GM23248 (cell line): ENCODE measurements around the gene NT5DC3. TPM values are rescaled to one million over a fixed set of nuclear protein-coding genes. Genes with fewer than 3 reads are reported as not detected.
A peak's percentile ranks its signal among the peaks of the same experiment; 100 is the strongest.

ENCODE experiments used
- DNase-seq: peaks from one replicate; pipeline ENCODE4 v3.0.0-alpha.2; 2015
- H2AFZ ChIP-seq: fragments of 200-600 bp; sonication (generic); 2 replicates; pipeline ENCODE4 v1.6.1; 2016; ENCODE audit warnings: antibody characterized with exemption
- H3F3A ChIP-seq: fragments of 200-600 bp; sonication (generic); 2 replicates; pipeline ENCODE4 v1.6.1; 2016; ENCODE audit warnings: mild to moderate bottlenecking, antibody characterized with exemption, mixed run types; ENCODE audit not compliant: insufficient read depth
- H3K27ac ChIP-seq: fragments of 200-600 bp; sonication (generic); 2 replicates; pipeline ENCODE4 v1.5.1; 2016; ENCODE audit warnings: mild to moderate bottlenecking
- H3K27me3 ChIP-seq: fragments of 200-600 bp; sonication (generic); replicated peaks from 2 replicates; pipeline ENCODE4 v1.6.1; 2016; ENCODE audit warnings: mild to moderate bottlenecking; ENCODE audit not compliant: insufficient read depth
- H3K36me3 ChIP-seq: fragments of 200-600 bp; sonication (generic); 2 replicates; pipeline ENCODE4 v1.6.1; 2016; ENCODE audit warnings: low read depth, mild to moderate bottlenecking
- H3K4me1 ChIP-seq: fragments of 200-600 bp; sonication (generic); 2 replicates; pipeline ENCODE4 v1.6.1; 2016; ENCODE audit warnings: mild to moderate bottlenecking; ENCODE audit not compliant: insufficient read depth
- H3K4me2 ChIP-seq: fragments of 200-600 bp; sonication (generic); one replicate; pipeline ENCODE4 v1.6.1; 2016; ENCODE audit warnings: mild to moderate bottlenecking; ENCODE audit not compliant: unreplicated experiment
- H3K4me3 ChIP-seq: fragments of 200-600 bp; sonication (generic); 2 replicates; pipeline ENCODE4 v1.5.1; 2016; ENCODE audit warnings: mild to moderate bottlenecking
- H3K79me2 ChIP-seq: fragments of 200-600 bp; sonication (generic); 2 replicates; pipeline ENCODE4 v1.6.1; 2016; ENCODE audit warnings: mild to moderate bottlenecking; ENCODE audit not compliant: insufficient read depth
- H3K9ac ChIP-seq: fragments of 200-600 bp; sonication (generic); 2 replicates; pipeline ENCODE4 v1.6.1; 2016; ENCODE audit warnings: mild to moderate bottlenecking
- H3K9me2 ChIP-seq: fragments of 200-600 bp; sonication (generic); 2 replicates; pipeline ENCODE4 v1.6.1; 2016; ENCODE audit warnings: mixed run types, mild to moderate bottlenecking, moderate library complexity; ENCODE audit not compliant: insufficient read depth
- H3K9me3 ChIP-seq: fragments of 200-600 bp; sonication (generic); one replicate; pipeline ENCODE4 v1.6.1; 2017; ENCODE audit warnings: low read depth
- H4K20me1 ChIP-seq: fragments of 200-600 bp; sonication (generic); 2 replicates; pipeline ENCODE4 v1.6.0; 2016; ENCODE audit not compliant: insufficient read depth
- EZH2 ChIP-seq: fragments of 200-600 bp; sonication (generic); IDR thresholded peaks from 2 replicates; pipeline ENCODE4 v1.6.1; 2018; ENCODE audit warnings: antibody characterized with exemption, mild to moderate bottlenecking; ENCODE audit not compliant: insufficient read depth, poor library complexity, severe bottlenecking
- EZH2phosphoT487 ChIP-seq: fragments of 200-600 bp; sonication (generic); IDR thresholded peaks from 2 replicates; pipeline ENCODE4 v1.6.1; 2018; ENCODE audit warnings: antibody characterized with exemption, moderate library complexity, mild to moderate bottlenecking, low read depth; ENCODE audit not compliant: insufficient read depth
- WGBS, 2 experiments: methylation state at CpG; one replicate each; pipeline ENCODE4 v1.1.6; 2015 to 2017; ENCODE audit warnings: low lambda C conversion rate in 2 of 2, low coverage in 1 of 2; ENCODE audit errors: missing lambda C conversion rate in 2 of 2; 5-methylcytosine and 5-hydroxymethylcytosine counted together
- in situ Hi-C: fragments of 300-500 bp; cut with MboI; formaldehyde crosslinking; loops from 2 replicates; pipeline ENCODE4 v1.15.0; 2020
- polyA plus RNA-seq: library from polyadenylated mRNA; unstranded; fragments of >200 nt; fragmentation: Nextera tagmentation; extraction: Ambion mirVana; gene quantifications from 2 replicates; pipeline ENCODE4 v1.2.1, GENCODE V29; 2016
- total RNA-seq: library from RNA; depleted of rRNA; stranded (reverse); fragments of >200 nt; shearing (Covaris generic); gene quantifications from 2 replicates; pipeline ENCODE4 v1.2.3, GENCODE V29; 2014

The NT5DC3 gene
- total and polyA plus RNA-seq, 2 experiments from 2014 or later: 3.4 to 5.2 TPM

- H3K79me2 ChIP-seq: no peaks in the 10 kb centered on the region
- peak overlapping the region; percentile 83 for H2AFZ ChIP-seq
- H3K27me3 ChIP-seq: no peaks in the 10 kb centered on the region
- in situ Hi-C loops: no loop called here
- peak overlapping the region; percentile 7 for H3K4me2 ChIP-seq
- H3K4me3 ChIP-seq: peak overlapping the region; percentile 4; the same call in 1 of the 2 replicates
- TF ChIP-seq EZH2phosphoT487 (no peak), EZH2 (no peak)
- 22 to 23% methylated on average over 10 of the region's 10 CpGs for WGBS, 2 experiments
- peak overlapping the region; percentile 43 for H3K9ac ChIP-seq
- peaks cover 21% of the 10 kb centered on the region for H3K4me1 ChIP-seq
- H3K9me2 ChIP-seq: no peaks in the 10 kb centered on the region
- H4K20me1 ChIP-seq: no peaks in the 10 kb centered on the region
- peak; percentile 97 for DNase-seq
- H3K9me3 ChIP-seq: no peaks in the 10 kb centered on the region
- H3K36me3 ChIP-seq: no peaks in the 10 kb centered on the region
- H3K27ac ChIP-seq: peak overlapping the region; percentile 58
- H3F3A ChIP-seq: peaks cover 8% of the 10 kb centered on the region; the same call in 1 of the 2 replicates
These were observed 18.0 kb upstream of the NT5DC3 start for GRCh38 chr12:103858953-103859601.

GRCh38 chr12:103858335-103858734 is 17.3 kb upstream of the NT5DC3 start:
- H3K9me2 ChIP-seq: no peaks in the 10 kb centered on the region
- H3K4me3 ChIP-seq: no peak overlapping the region
- H3K4me1 ChIP-seq: peaks cover 21% of the 10 kb centered on the region
- no peak for DNase-seq
- H3K9me3 ChIP-seq: no peaks in the 10 kb centered on the region
- H3F3A ChIP-seq: peaks cover 8% of the 10 kb centered on the region; the same call in 1 of the 2 replicates
- no peaks in the 10 kb centered on the region for H3K79me2 ChIP-seq
- 97 to 99% methylated on average over 8 of the region's 8 CpGs for WGBS, 2 experiments
- H3K27me3 ChIP-seq: no peaks in the 10 kb centered on the region
- no peaks in the 10 kb centered on the region for H4K20me1 ChIP-seq
- H3K36me3 ChIP-seq: no peaks in the 10 kb centered on the region
- peak overlapping the region; percentile 83; the same call in 1 of the 2 replicates for H2AFZ ChIP-seq
- no peak overlapping the region for H3K9ac ChIP-seq
- no peak overlapping the region for H3K27ac ChIP-seq
- TF ChIP-seq EZH2phosphoT487: no peak
- no peak for TF ChIP-seq EZH2
- H3K4me2 ChIP-seq: no peak overlapping the region
- in situ Hi-C loops: no loop called here

GRCh38 chr12:103857164-103857563 is 16.1 kb upstream of the NT5DC3 start:
- Histone ChIP-seq H3K9me2 (no peaks in the 10 kb centered on the region), H4K20me1 (no peaks in the 10 kb centered on the region), H3K4me3 (no peak overlapping the region), H3K9ac (no peak overlapping the region), H3K4me2 (no peak overlapping the region), H3K27ac (no peak overlapping the region), H3K9me3 (no peaks in the 10 kb centered on the region), H3K36me3 (no peaks in the 10 kb centered on the region), H3K79me2 (no peaks in the 10 kb centered on the region), H2AFZ (no peak overlapping the region), H3K27me3 (no peaks in the 10 kb centered on the region), H3F3A (peaks cover 8% of the 10 kb centered on the region; the same call in 1 of the 2 replicates), H3K4me1 (peaks cover 21% of the 10 kb centered on the region)
- in situ Hi-C loops: no loop called here
- TF ChIP-seq EZH2: no peak
- no peak for TF ChIP-seq EZH2phosphoT487
- 84 to 91% methylated on average over 2 of the region's 2 CpGs for WGBS, 2 experiments
- no peak for DNase-seq

DNA sequence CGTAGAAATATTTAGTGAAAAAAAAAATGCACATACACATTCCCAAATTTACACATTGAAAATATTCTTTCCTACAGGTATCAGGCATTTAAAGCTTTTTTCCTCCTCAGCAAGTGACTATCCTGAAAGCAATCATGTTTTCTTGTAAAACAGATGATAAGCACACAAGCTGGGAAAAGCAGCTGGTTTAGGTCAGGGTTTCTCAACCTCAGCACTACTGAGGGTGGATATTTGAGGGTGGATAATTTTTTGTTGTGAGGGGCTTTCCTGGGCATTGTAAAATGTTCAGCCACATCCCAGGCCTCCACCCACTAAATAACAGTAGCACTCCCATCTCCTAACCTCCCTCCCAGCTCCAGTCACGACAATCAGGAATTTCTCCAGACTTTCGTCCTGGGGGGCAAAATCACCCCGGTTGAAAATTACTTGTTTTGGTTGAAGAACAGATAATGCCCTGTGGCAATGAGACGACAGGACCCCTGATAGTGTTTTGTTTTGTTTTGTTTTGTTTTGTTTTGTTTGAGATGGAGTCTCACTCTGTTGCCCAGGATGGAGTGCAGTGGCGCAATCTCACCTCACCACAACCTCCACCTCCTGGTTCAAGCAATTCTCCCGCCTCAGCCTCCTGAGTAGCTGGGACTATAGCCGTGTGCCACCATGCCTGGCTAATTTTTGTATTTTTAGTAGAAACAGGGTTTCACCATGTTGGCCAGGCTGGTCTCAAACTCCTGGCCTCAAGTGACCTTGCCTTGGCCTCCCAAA is 15.0 kb upstream of the NT5DC3 start:
- Histone ChIP-seq H3K36me3 (no peaks in the 10 kb centered on the region), H2AFZ (no peak overlapping the region), H3K4me2 (no peak overlapping the region), H3K27ac (no peak overlapping the region), H3F3A (peaks cover 8% of the 10 kb centered on the region; the same call in 1 of the 2 replicates), H3K9me2 (no peaks in the 10 kb centered on the region), H3K27me3 (no peaks in the 10 kb centered on the region), H3K79me2 (no peaks in the 10 kb centered on the region), H4K20me1 (no peaks in the 10 kb centered on the region), H3K9me3 (no peaks in the 10 kb centered on the region), H3K4me1 (peaks cover 18% of the 10 kb centered on the region), H3K9ac (no peak overlapping the region), H3K4me3 (no peak overlapping the region)
- WGBS, 2 experiments: 90 to 91% methylated on average over 8 of the region's 8 CpGs
- in situ Hi-C loops: no loop called here
- no peak for TF ChIP-seq EZH2phosphoT487
- no peak for TF ChIP-seq EZH2
- DNase-seq: no peak
